ENCODE measurements around the gene SVIL. TPM values are rescaled to one million over a fixed set of nuclear protein-coding genes. Genes with fewer than 3 reads are reported as not detected.
A peak's percentile ranks its signal among the peaks of the same experiment; 100 is the strongest.
"Not testable (repeated sequence)": the region's sequence is repeated elsewhere in the genome, so short reads cannot be mapped to it uniquely, and the experiment has no call there.

Gene SVIL
- total RNA-seq, 1 donor from 2014 or later: 202 TPM

- not testable (repeated sequence) for DNase-seq (ENCODE audit: low read depth)
Observed at GRCh38 chr10:29515104-29515503, 119.7 kb downstream of the SVIL start.

GRCh38 chr10:29514306-29514705 is 120.5 kb downstream of the SVIL start:
- DNase-seq (ENCODE audit: low read depth): no peak

GRCh38 chr10:29512425-29512974 is 122.3 kb downstream of the SVIL start:
- DNase-seq (ENCODE audit: low read depth): no peak

- not testable (repeated sequence) for DNase-seq (ENCODE audit: low read depth)
Observed at GRCh38 chr10:29511806-29512205, 123.0 kb downstream of the SVIL start.

GRCh38 chr10:29510483-29511157 is 124.2 kb downstream of the SVIL start:
- not testable (repeated sequence) for DNase-seq (ENCODE audit: low read depth)

- no peak for DNase-seq (ENCODE audit: low read depth)
Observed at GRCh38 chr10:29508554-29509244, 126.1 kb downstream of the SVIL start.

GRCh38 chr10:29507750-29508149 is 127.0 kb downstream of the SVIL start:
- not testable (repeated sequence) for DNase-seq (ENCODE audit: low read depth)

GRCh38 chr10:29506324-29506921 is 128.3 kb downstream of the SVIL start:
- DNase-seq (ENCODE audit: low read depth): not testable (repeated sequence)

GRCh38 chr10:29502351-29502750 is 132.4 kb downstream of the SVIL start:
- no peak for DNase-seq (ENCODE audit: low read depth)

- peak; percentile 77 for DNase-seq (ENCODE audit: low read depth)
Observed at GRCh38 chr10:29501692-29502091, 133.1 kb downstream of the SVIL start.

GRCh38 chr10:29499993-29500537 is 134.7 kb downstream of the SVIL start:
- no peak for DNase-seq (ENCODE audit: low read depth)

GRCh38 chr10:29496341-29497162 is 138.2 kb downstream of the SVIL start:
- peak; percentile 41 for DNase-seq (ENCODE audit: low read depth)

- no peak for DNase-seq (ENCODE audit: low read depth)
Observed at GRCh38 chr10:29495366-29495765, 139.4 kb downstream of the SVIL start.

- no peak for DNase-seq (ENCODE audit: low read depth)
Observed at GRCh38 chr10:29493697-29494096, 141.1 kb downstream of the SVIL start.

- no peak for DNase-seq (ENCODE audit: low read depth)
Observed at GRCh38 chr10:29492774-29493173, 142.0 kb downstream of the SVIL start.

- no peak for DNase-seq (ENCODE audit: low read depth)
Observed at GRCh38 chr10:29491918-29492317, 142.9 kb downstream of the SVIL start.

- not testable (repeated sequence) for DNase-seq (ENCODE audit: low read depth)
Observed at GRCh38 chr10:29490781-29491280, 143.9 kb downstream of the SVIL start.

GRCh38 chr10:29488471-29488870 is 146.3 kb downstream of the SVIL start:
- DNase-seq (ENCODE audit: low read depth): not testable (repeated sequence)

GRCh38 chr10:29487884-29488266 is 146.9 kb downstream of the SVIL start:
- not testable (repeated sequence) for DNase-seq (ENCODE audit: low read depth)

- DNase-seq (ENCODE audit: low read depth): not testable (repeated sequence)
Observed at GRCh38 chr10:29487032-29487883, 147.5 kb downstream of the SVIL start.

All from renal cortical epithelial cell (primary cell).